HepG2 (cell line): ENCODE data around the gene MARCHF9. TPM values are rescaled to one million over a fixed set of nuclear protein-coding genes. Genes with fewer than 3 reads are reported as not detected.
A peak's percentile ranks its signal among the peaks of the same experiment; 100 is the strongest.

Source experiments
- FOXO1 ChIP-seq: sonication (generic); formaldehyde crosslinking; IDR thresholded peaks from 2 replicates; pipeline ENCODE4 v1.4.0; 2020; ENCODE audit warnings: missing genetic modification reagents
- FUBP1 ChIP-seq: sonication (generic); formaldehyde crosslinking; IDR thresholded peaks from 2 replicates; pipeline ENCODE4 v1.5.1; 2020; ENCODE audit warnings: missing genetic modification reagents, mild to moderate bottlenecking, borderline replicate concordance
- GMEB1 ChIP-seq: sonication (generic); formaldehyde crosslinking; IDR thresholded peaks from 2 replicates; pipeline ENCODE4 v1.5.1; 2020; ENCODE audit warnings: missing genetic modification reagents, mild to moderate bottlenecking, borderline replicate concordance
- IKZF5 ChIP-seq: IDR thresholded peaks from 2 replicates; pipeline ENCODE4 v1.6.1; 2018; ENCODE audit warnings: missing genetic modification reagents, mild to moderate bottlenecking, missing compliant biosample characterization
- KLF16 ChIP-seq, 2 experiments: sonication (generic) in 1 of 2; formaldehyde crosslinking in 1 of 2; IDR thresholded peaks; 2 replicates each; pipeline versions ENCODE4 v1.6.1 to v1.8.0; 2016 to 2023; ENCODE audit warnings: missing genetic modification reagents in 2 of 2, missing compliant biosample characterization in 1 of 2
- MBD4 ChIP-seq: IDR thresholded peaks from 2 replicates; pipeline ENCODE4 v1.6.1; 2012; ENCODE audit warnings: low read length, inconsistent platforms, borderline replicate concordance
- RXRB ChIP-seq: IDR thresholded peaks from 2 replicates; pipeline ENCODE4 v1.6.1; 2016; ENCODE audit warnings: borderline replicate concordance, missing genetic modification reagents, missing compliant biosample characterization
- SP2 ChIP-seq: sonication (generic); formaldehyde crosslinking; IDR thresholded peaks from 2 replicates; pipeline ENCODE4 v1.5.1; 2020; ENCODE audit warnings: mild to moderate bottlenecking, missing genetic modification reagents
- ZNF232 ChIP-seq: sonication (generic); formaldehyde crosslinking; IDR thresholded peaks from 2 replicates; pipeline ENCODE4 v1.4.0; 2020; ENCODE audit warnings: missing genetic modification reagents, borderline replicate concordance
- ZNF318 ChIP-seq: sonication (generic); formaldehyde crosslinking; IDR thresholded peaks from 2 replicates; pipeline ENCODE4 v1.4.0; 2020; ENCODE audit warnings: mild to moderate bottlenecking, missing genetic modification reagents
- ZNF326 ChIP-seq: sonication (generic); formaldehyde crosslinking; IDR thresholded peaks from 2 replicates; pipeline ENCODE4 v1.4.0; 2020; ENCODE audit warnings: missing genetic modification reagents, borderline replicate concordance
- ZNF513 ChIP-seq: sonication (generic); formaldehyde crosslinking; conservative IDR thresholded peaks from 2 replicates; pipeline ENCODE4 v1.5.0; 2020; ENCODE audit warnings: missing genetic modification reagents
- polyA plus RNA-seq, 8 experiments: library from polyadenylated mRNA; depleted of rRNA in 3 of 8; stranded (reverse) in 7 of 8; unstranded in 1 of 8; fragments of >200 nt; fragmentation: Illumina TruSeq in 4 of 8; extraction: Trizol in 4 of 8; gene quantifications; 2 replicates each; pipeline versions ENCODE4 v1.2.1 to v1.2.3, GENCODE V29; 2011 to 2016; ENCODE audit warnings: low read depth in 4 of 8, missing spikeins in 1 of 8, mixed read lengths in 1 of 8; ENCODE audit not compliant: insufficient read depth in 1 of 8
- total RNA-seq, 5 experiments: library from RNA; depleted of rRNA; stranded (reverse); fragments of >200 nt; fragmentation: Illumina TruSeq; extraction: Trizol; gene quantifications; 2 replicates each; pipeline ENCODE4 v1.2.3, GENCODE V29; 2016; ENCODE audit warnings: low read depth in 1 of 5

Gene MARCHF9
- total and polyA plus RNA-seq, 2 of the 13 experiments (the other 11 are each of a cell fraction or from before 2014, with no cell fraction given), result 5.7 to 9.6 TPM

GRCh38 chr12:57726151-57726883 is 28.6 kb upstream of the MARCHF9 start (continued):
- TF ChIP-seq ZNF318 (CRISPR knock-in tag), result no peak
- no peak for TF ChIP-seq KLF16 (CRISPR knock-in tag; IDR thresholded peaks at IDR 0.05)
- no peak for TF ChIP-seq FUBP1 (CRISPR knock-in tag)
- TF ChIP-seq ZNF513 (CRISPR knock-in tag), result no peak
- TF ChIP-seq GMEB1 (CRISPR knock-in tag), result no peak
- TF ChIP-seq SP2 (CRISPR knock-in tag), result no peak
- no peak for TF ChIP-seq RXRB (CRISPR knock-in tag)
- no peak for TF ChIP-seq ZNF232 (CRISPR knock-in tag)
- TF ChIP-seq MBD4, result no peak
- TF ChIP-seq ZNF326 (CRISPR knock-in tag), result no peak
- TF ChIP-seq FOXO1 (CRISPR knock-in tag), result 0 out of 2 replicates have a peak, but pooled peaks have one; percentile 32
- peak; percentile 35; the same call in 1 of the 2 replicates for TF ChIP-seq IKZF5 (CRISPR knock-in tag)
